ENCODE results near the gene COL4A2.

The COL4A2 gene

GRCh38 chr13:110322126-110322827 lies 15.2 kb downstream of the COL4A2 start:
- no peak for DNase-seq (ENCODE audit: low read depth)

GRCh38 chr13:110322828-110323171 lies 15.7 kb downstream of the COL4A2 start:
- no peak for DNase-seq (ENCODE audit: low read depth)

- no peak for DNase-seq (ENCODE audit: low read depth)
Measured at GRCh38 chr13:110323172-110323891, 16.2 kb downstream of the COL4A2 start.

GRCh38 chr13:110324026-110324749 lies 17.1 kb downstream of the COL4A2 start:
- no peak for DNase-seq (ENCODE audit: low read depth)

GRCh38 chr13:110326263-110326904 lies 19.3 kb downstream of the COL4A2 start:
- DNase-seq (ENCODE audit: low read depth), result no peak

GRCh38 chr13:110327051-110327721 lies 20.1 kb downstream of the COL4A2 start:
- no peak for DNase-seq (ENCODE audit: low read depth)

GRCh38 chr13:110328573-110328972 lies 21.5 kb downstream of the COL4A2 start:
- no peak for DNase-seq (ENCODE audit: low read depth)

GRCh38 chr13:110329258-110329657 lies 22.2 kb downstream of the COL4A2 start:
- no peak for DNase-seq (ENCODE audit: low read depth)

- DNase-seq (ENCODE audit: low read depth), result no peak
Measured at GRCh38 chr13:110329798-110330461, 22.8 kb downstream of the COL4A2 start.

- no peak for DNase-seq (ENCODE audit: low read depth)
Measured at GRCh38 chr13:110330491-110331011, 23.5 kb downstream of the COL4A2 start.

- DNase-seq (ENCODE audit: low read depth), result no peak
Measured at GRCh38 chr13:110331362-110331761, 24.3 kb downstream of the COL4A2 start.

GRCh38 chr13:110332750-110333149 lies 25.7 kb downstream of the COL4A2 start:
- DNase-seq (ENCODE audit: low read depth), result no peak

- no peak for DNase-seq (ENCODE audit: low read depth)
Measured at GRCh38 chr13:110333837-110334236, 26.8 kb downstream of the COL4A2 start.

GRCh38 chr13:110334256-110334655 lies 27.2 kb downstream of the COL4A2 start:
- DNase-seq (ENCODE audit: low read depth), result no peak

- no peak for DNase-seq (ENCODE audit: low read depth)
Measured at GRCh38 chr13:110334841-110335490, 27.9 kb downstream of the COL4A2 start.

- DNase-seq (ENCODE audit: low read depth), result no peak
Measured at GRCh38 chr13:110336108-110336507, 29.0 kb downstream of the COL4A2 start.

GRCh38 chr13:110336681-110337080 lies 29.6 kb downstream of the COL4A2 start:
- DNase-seq (ENCODE audit: low read depth), result no peak

GRCh38 chr13:110337247-110337646 lies 30.2 kb downstream of the COL4A2 start:
- no peak for DNase-seq (ENCODE audit: low read depth)

GRCh38 chr13:110338441-110339101 lies 31.5 kb downstream of the COL4A2 start:
- DNase-seq (ENCODE audit: low read depth), result no peak

GRCh38 chr13:110339263-110339662 lies 32.2 kb downstream of the COL4A2 start:
- DNase-seq (ENCODE audit: low read depth), result no peak
